ENCODE results near the gene PARP14.

- TF ChIP-seq CTCF (tag by site-specific recombination; IDR thresholded peaks at IDR 0.05) (no peak), SP2 (tag by site-specific recombination; IDR thresholded peaks at IDR 0.05) (no peak), ZNF792 (tag by site-specific recombination; IDR thresholded peaks at IDR 0.05) (no peak), ZNF221 (tag by site-specific recombination; IDR thresholded peaks at IDR 0.05; ENCODE audit: borderline replicate concordance) (no peak), ZNF658 (tag by site-specific recombination; IDR thresholded peaks at IDR 0.05) (no peak), ZNF701 (tag by site-specific recombination; IDR thresholded peaks at IDR 0.05) (no peak), ZNF24 (tag by site-specific recombination; IDR thresholded peaks at IDR 0.05) (no peak), ZBTB26 (tag by site-specific recombination; optimal IDR thresholded peaks at IDR 0.05) (no peak), SP7 (tag by site-specific recombination; IDR thresholded peaks at IDR 0.05) (no peak), IKZF3 (tag by site-specific recombination; IDR thresholded peaks at IDR 0.05) (no peak), YY1 (tag by site-specific recombination; IDR thresholded peaks at IDR 0.05) (no peak), REST (tag by site-specific recombination; IDR thresholded peaks at IDR 0.05) (no peak), ZNF776 (tag by site-specific recombination; IDR thresholded peaks at IDR 0.05; ENCODE audit: borderline replicate concordance) (no peak), ZNF239 (tag by site-specific recombination; IDR thresholded peaks at IDR 0.05) (no peak)
Observed at GRCh38 chr3:122677216-122677615, 3.4 kb upstream of the PARP14 start.
